H9 (cell line): ENCODE results near the gene KRTAP12-3. TPM values are rescaled to one million over a fixed set of nuclear protein-coding genes. Genes with fewer than 3 reads are reported as not detected.

Experiments
- DNase-seq: peaks from one replicate; pipeline ENCODE4 v3.0.0-alpha.2; 2017
- H2AFZ ChIP-seq: one replicate; pipeline ENCODE4 v1.6.1; 2013; ENCODE audit warnings: mild to moderate bottlenecking, low read length, control low read depth, moderate library complexity
- H2AK5ac ChIP-seq: 2 replicates; pipeline ENCODE4 v1.6.1; 2013; ENCODE audit warnings: low read length, control low read depth, mixed read lengths; ENCODE audit not compliant: insufficient read length
- H2BK120ac ChIP-seq: one replicate; pipeline ENCODE4 v1.6.1; 2013; ENCODE audit warnings: low read depth, mild to moderate bottlenecking, low read length, control low read depth, inconsistent platforms; ENCODE audit not compliant: poor library complexity, severe bottlenecking
- H2BK12ac ChIP-seq: 2 replicates; pipeline ENCODE4 v1.6.1; 2013; ENCODE audit warnings: low read length, control low read depth, mixed read lengths, low read depth; ENCODE audit not compliant: insufficient read length
- H2BK15ac ChIP-seq: 2 replicates; pipeline ENCODE4 v1.6.1; 2013; ENCODE audit warnings: low read depth, low read length, control low read depth
- H2BK20ac ChIP-seq: one replicate; pipeline ENCODE4 v1.6.1; 2013; ENCODE audit warnings: low read depth, mild to moderate bottlenecking, low read length, control low read depth, inconsistent platforms; ENCODE audit not compliant: poor library complexity, severe bottlenecking
- H2BK5ac ChIP-seq: 2 replicates; pipeline ENCODE4 v1.6.1; 2013; ENCODE audit warnings: low read length, control low read depth, mixed read lengths; ENCODE audit not compliant: insufficient read length
- H3K14ac ChIP-seq: 2 replicates; pipeline ENCODE4 v1.6.1; 2013; ENCODE audit warnings: low read length, control low read depth; ENCODE audit not compliant: insufficient read depth
- H3K18ac ChIP-seq: 2 replicates; pipeline ENCODE4 v1.6.1; 2013; ENCODE audit warnings: low read depth, mild to moderate bottlenecking, mixed read lengths, low read length, control low read depth; ENCODE audit not compliant: insufficient read length
- H3K23ac ChIP-seq: 2 replicates; pipeline ENCODE4 v1.6.1; 2013; ENCODE audit warnings: low read length, control low read depth, mixed read lengths, low read depth; ENCODE audit not compliant: insufficient read length
- H3K23me2 ChIP-seq: 2 replicates; pipeline ENCODE4 v1.6.1; 2013; ENCODE audit warnings: low read depth, mild to moderate bottlenecking, mixed read lengths, low read length, control low read depth; ENCODE audit not compliant: insufficient read length, poor library complexity, severe bottlenecking
- H3K27ac ChIP-seq: 2 replicates; pipeline ENCODE4 v1.5.1; 2013; ENCODE audit warnings: low read length, control low read depth, mixed read lengths, low read depth; ENCODE audit not compliant: insufficient read length
- H3K27me3 ChIP-seq: 2 replicates; pipeline ENCODE4 v1.6.1; 2013; ENCODE audit warnings: low read length, control low read depth, inconsistent platforms; ENCODE audit not compliant: insufficient read depth
- H3K4ac ChIP-seq: 2 replicates; pipeline ENCODE4 v1.6.1; 2013; ENCODE audit warnings: low read depth, mild to moderate bottlenecking, control low read depth, inconsistent platforms, low read length, moderate library complexity
- H3K4me1 ChIP-seq: 2 replicates; pipeline ENCODE4 v1.6.1; 2013; ENCODE audit warnings: low read length, control low read depth, inconsistent platforms; ENCODE audit not compliant: insufficient read depth
- H3K4me2 ChIP-seq: 2 replicates; pipeline ENCODE4 v1.6.1; 2013; ENCODE audit warnings: low read length, control low read depth, mixed read lengths; ENCODE audit not compliant: insufficient read length, insufficient read depth
- H3K56ac ChIP-seq: 2 replicates; pipeline ENCODE4 v1.6.1; 2013; ENCODE audit warnings: low read depth, mild to moderate bottlenecking, mixed read lengths, low read length, control low read depth; ENCODE audit not compliant: insufficient read length
- H3K79me1 ChIP-seq: 2 replicates; pipeline ENCODE4 v1.6.1; 2013; ENCODE audit warnings: low read depth, mild to moderate bottlenecking, moderate library complexity, low read length, control low read depth, inconsistent platforms; ENCODE audit not compliant: insufficient read depth, poor library complexity, severe bottlenecking
- H3K79me2 ChIP-seq: 2 replicates; pipeline ENCODE4 v1.6.1; 2013; ENCODE audit warnings: low read length, control low read depth, inconsistent platforms; ENCODE audit not compliant: insufficient read depth
- H3K9ac ChIP-seq: 2 replicates; pipeline ENCODE4 v1.6.1; 2013; ENCODE audit warnings: low read length, control low read depth, mixed read lengths; ENCODE audit not compliant: insufficient read length; ENCODE audit errors: extremely low read depth
- H3K9me3 ChIP-seq: one replicate; pipeline ENCODE4 v1.6.1; 2013; ENCODE audit warnings: low read depth, low read length, inconsistent platforms; ENCODE audit not compliant: control insufficient read depth
- H3T11ph ChIP-seq: one replicate; pipeline ENCODE4 v1.6.1; 2013; ENCODE audit warnings: mild to moderate bottlenecking, low read length, control low read depth, inconsistent platforms
- H4K20me1 ChIP-seq: one replicate; pipeline ENCODE4 v1.6.1; 2013; ENCODE audit not compliant: control insufficient read depth, insufficient read length, insufficient read depth
- H4K5ac ChIP-seq: 2 replicates; pipeline ENCODE4 v1.6.1; 2013; ENCODE audit warnings: low read depth, mild to moderate bottlenecking, mixed read lengths, low read length, control low read depth; ENCODE audit not compliant: insufficient read length
- H4K8ac ChIP-seq: replicated peaks from 2 replicates; pipeline ENCODE4 v1.6.1; 2013; ENCODE audit warnings: low read length, control low read depth, mixed read lengths, low read depth; ENCODE audit not compliant: insufficient read length
- H4K91ac ChIP-seq: 2 replicates; pipeline ENCODE4 v1.6.1; 2013; ENCODE audit warnings: low read depth, mild to moderate bottlenecking, moderate library complexity, mixed read lengths, low read length, control low read depth; ENCODE audit not compliant: insufficient read length
- H3K27ac Mint-ChIP-seq, 3 experiments: 2 replicates in 2 of 3; 3 replicates in 1 of 3; pipeline ENCODE4 v1.8.0; 2020 to 2021; ENCODE audit warnings: mixed read lengths in 3 of 3, mild to moderate bottlenecking in 1 of 3, moderate library complexity in 1 of 3
- H3K27me3 Mint-ChIP-seq: 2 replicates; pipeline ENCODE4 v1.8.0; 2021; ENCODE audit warnings: low read depth, mild to moderate bottlenecking, moderate library complexity, mixed read lengths
- H3K36me3 Mint-ChIP-seq, 3 experiments: 2 replicates in 2 of 3; 3 replicates in 1 of 3; pipeline ENCODE4 v1.8.0; 2020 to 2021; ENCODE audit warnings: low read depth in 3 of 3, mixed read lengths in 3 of 3; ENCODE audit not compliant: insufficient read depth in 1 of 3
- H3K4me1 Mint-ChIP-seq, 2 experiments: 2 replicates each; pipeline ENCODE4 v1.8.0; 2020; ENCODE audit warnings: mixed read lengths in 2 of 2
- H3K4me3 Mint-ChIP-seq, 2 experiments: 2 replicates in 1 of 2; 3 replicates in 1 of 2; pipeline ENCODE4 v1.8.0; 2020 to 2021; ENCODE audit warnings: mild to moderate bottlenecking in 2 of 2, mixed read lengths in 2 of 2, moderate library complexity in 1 of 2
- H3K9me3 Mint-ChIP-seq, 2 experiments: 2 replicates in 1 of 2; 3 replicates in 1 of 2; pipeline ENCODE4 v1.8.0; 2020; ENCODE audit warnings: mild to moderate bottlenecking in 2 of 2, mixed read lengths in 2 of 2, moderate library complexity in 1 of 2
- CTCF ChIP-seq: fragments of 200-600 bp; sonication (generic); conservative IDR thresholded peaks from 3 replicates; pipeline ENCODE4 v1.8.0; 2021; ENCODE audit warnings: antibody characterized with exemption, mild to moderate bottlenecking
- WGBS: extraction: QIAGEN DNeasy Blood & Tissue Kit; methylation state at CpG from one replicate; pipeline ENCODE4 v1.1.7; 2013; ENCODE audit warnings: missing lambda C conversion rate, low lambda C conversion rate, mixed read lengths; ENCODE audit not compliant: insufficient read length; ENCODE audit errors: extremely low coverage; 5-methylcytosine and 5-hydroxymethylcytosine counted together
- total RNA-seq: library from RNA; stranded (reverse); gene quantifications from 2 replicates; pipeline ENCODE4 v1.2.1, GENCODE V29; 2021

KRTAP12-3 gene
- total RNA-seq, 1 experiment from 2014 or later: not detected

DNA sequence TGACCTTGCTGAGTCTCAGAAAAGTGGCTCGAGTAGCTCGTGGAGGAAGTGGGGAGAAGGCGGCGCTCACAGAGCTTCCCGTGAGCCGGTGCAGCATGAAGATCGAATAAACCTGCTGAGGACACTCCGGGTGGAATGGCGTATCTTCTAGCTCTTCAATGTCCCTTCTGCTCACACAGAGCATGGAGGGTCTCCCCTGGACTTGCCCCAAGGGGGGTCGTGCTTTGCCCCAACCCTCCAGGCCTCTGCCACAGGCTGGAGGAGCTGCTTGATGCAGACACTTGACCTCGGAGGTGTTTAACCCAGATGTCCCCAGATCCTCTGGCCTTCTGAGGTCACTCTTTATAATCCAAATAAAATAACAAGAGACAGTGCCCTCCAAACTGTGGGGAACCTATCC, 37.0 kb downstream of the KRTAP12-3 start:
- Histone ChIP-seq H4K5ac (no peak overlapping the region), H2BK120ac (no peak overlapping the region), H3K23me2 (no peaks in the 10 kb centered on the region), H3K23ac (no peak overlapping the region), H3K18ac (no peak overlapping the region), H3K4me1 (peaks cover 4% of the 10 kb centered on the region; the same call in 1 of the 2 replicates), H2BK20ac (no peak overlapping the region), H2BK15ac (no peak overlapping the region), H2AK5ac (no peak overlapping the region), H4K8ac (no peak overlapping the region), H3T11ph (no peak overlapping the region), H3K56ac (no peak overlapping the region), H4K20me1 (no peaks in the 10 kb centered on the region), H2BK5ac (no peak overlapping the region), H3K27me3 (no peaks in the 10 kb centered on the region; the same call in 1 of the 2 replicates), H3K79me1 (no peaks in the 10 kb centered on the region), H3K4ac (no peak overlapping the region), H3K79me2 (no peaks in the 10 kb centered on the region), H3K4me2 (no peak overlapping the region), H4K91ac (no peak overlapping the region), H3K14ac (no peak overlapping the region), H2AFZ (no peak overlapping the region), H3K9me3 (no peaks in the 10 kb centered on the region), H3K9ac (no peak overlapping the region), H2BK12ac (no peak overlapping the region), H3K27ac (no peak overlapping the region)
- WGBS: no CpG with 5 or more reads among the region's 11 CpGs
- no peak for TF ChIP-seq CTCF
- Mint-ChIP-seq H3K27ac (no peak overlapping the region), H3K4me1 (peaks cover 48 to 49% of the 10 kb centered on the region in 2 experiments), H3K9me3 (peaks cover 17 to 18% of the 10 kb centered on the region in 2 experiments), H3K4me3 (no peak overlapping the region), H3K27me3 (peaks cover 5% of the 10 kb centered on the region; the same call in 1 of the 2 replicates), H3K36me3 (peaks cover 7 to 19% (median 7%) of the 10 kb centered on the region in 3 experiments; a peak in 6 of 7 replicates)
- peak; percentile 23 for DNase-seq
